Ishikawa (cell line): ENCODE results near the gene GNG7.

Source experiments
- CEBPB ChIP-seq: IDR thresholded peaks from 2 replicates; pipeline ENCODE4 v1.6.1; 2012
- CREB1 ChIP-seq: IDR thresholded peaks from 2 replicates; pipeline ENCODE4 v1.6.1; 2012; ENCODE audit warnings: low read depth
- EGR1 ChIP-seq: IDR thresholded peaks from 2 replicates; pipeline ENCODE4 v1.6.1; 2012
- EP300 ChIP-seq: IDR thresholded peaks from 2 replicates; pipeline ENCODE4 v1.6.1; 2012; ENCODE audit warnings: borderline replicate concordance
- FOXM1 ChIP-seq: IDR thresholded peaks from 2 replicates; pipeline ENCODE4 v1.6.1; 2012; ENCODE audit warnings: low read depth, borderline replicate concordance
- NFIC ChIP-seq: IDR thresholded peaks from 2 replicates; pipeline ENCODE4 v1.6.1; 2012
- RAD21 ChIP-seq: IDR thresholded peaks from 2 replicates; pipeline ENCODE4 v1.6.1; 2012; ENCODE audit warnings: low read depth
- REST ChIP-seq: IDR thresholded peaks from 2 replicates; pipeline ENCODE4 v1.6.1; 2012; ENCODE audit warnings: low read depth, mild to moderate bottlenecking
- TAF1 ChIP-seq: IDR thresholded peaks from 2 replicates; pipeline ENCODE4 v1.6.1; 2012; ENCODE audit warnings: low read depth, mild to moderate bottlenecking
- TCF12 ChIP-seq: IDR thresholded peaks from 2 replicates; pipeline ENCODE4 v1.6.1; 2012; ENCODE audit warnings: low read depth
- TEAD4 ChIP-seq: IDR thresholded peaks from 2 replicates; pipeline ENCODE4 v1.6.1; 2012
- USF1 ChIP-seq: IDR thresholded peaks from 2 replicates; pipeline ENCODE4 v1.6.1; 2012
- YY1 ChIP-seq: IDR thresholded peaks from 2 replicates; pipeline ENCODE4 v1.6.1; 2012; ENCODE audit warnings: low read depth
- ZBTB7A ChIP-seq: IDR thresholded peaks from 2 replicates; pipeline ENCODE4 v1.6.1; 2012; ENCODE audit warnings: low read depth
- TF ChIP-seq, protein P1 (sequence below): IDR thresholded peaks from 2 replicates; pipeline ENCODE4 v1.6.1; 2012

GNG7 gene

DNA sequence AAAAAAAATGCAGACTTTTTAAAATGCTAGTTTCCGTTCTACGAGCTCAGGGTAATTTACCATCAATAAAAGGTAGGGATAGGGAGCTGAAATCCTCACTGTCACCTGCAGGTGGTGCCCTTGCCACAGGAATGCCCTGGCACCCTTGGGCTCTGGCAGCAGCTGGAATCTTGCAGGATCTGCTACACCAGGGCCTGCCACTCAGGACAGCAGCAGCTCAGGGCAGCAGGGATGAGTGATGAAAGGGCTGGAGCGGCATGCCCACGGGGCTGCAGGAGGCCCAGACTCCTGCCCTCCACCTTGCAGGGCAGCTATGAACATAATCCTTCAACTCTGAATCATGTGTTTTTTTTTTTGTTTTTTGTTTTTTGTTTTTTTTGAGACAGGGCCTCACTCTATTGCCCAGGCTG is 54.0 kb downstream of the GNG7 start:
- no peak for TF ChIP-seq EGR1
- TF ChIP-seq, protein P1, sequence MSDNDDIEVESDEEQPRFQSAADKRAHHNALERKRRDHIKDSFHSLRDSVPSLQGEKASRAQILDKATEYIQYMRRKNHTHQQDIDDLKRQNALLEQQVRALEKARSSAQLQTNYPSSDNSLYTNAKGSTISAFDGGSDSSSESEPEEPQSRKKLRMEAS, result peak; percentile 43; the same call in 1 of the 2 replicates
- peak; percentile 59; the same call in 1 of the 2 replicates for TF ChIP-seq TCF12
- TF ChIP-seq TEAD4, result peak; percentile 54; the same call in 1 of the 2 replicates
- TF ChIP-seq RAD21, result peak; percentile 100
- no peak for TF ChIP-seq FOXM1
- no peak for TF ChIP-seq YY1
- no peak for TF ChIP-seq CREB1
- no peak for TF ChIP-seq EP300
- TF ChIP-seq REST, result no peak

- TF ChIP-seq RAD21 (no peak), TCF12 (no peak), EP300 (no peak), YY1 (no peak), ZBTB7A (no peak), USF1 (no peak), CREB1 (no peak), CEBPB (no peak), TAF1 (no peak), TEAD4 (no peak), NFIC (no peak), EGR1 (no peak), FOXM1 (no peak)
- TF ChIP-seq, protein P1, result no peak
These were observed 54.4 kb downstream of the GNG7 start for GRCh38 chr19:2648099-2648498.

GRCh38 chr19:2646866-2647535 is 55.5 kb downstream of the GNG7 start:
- TF ChIP-seq REST (no peak), TEAD4 (no peak)

DNA sequence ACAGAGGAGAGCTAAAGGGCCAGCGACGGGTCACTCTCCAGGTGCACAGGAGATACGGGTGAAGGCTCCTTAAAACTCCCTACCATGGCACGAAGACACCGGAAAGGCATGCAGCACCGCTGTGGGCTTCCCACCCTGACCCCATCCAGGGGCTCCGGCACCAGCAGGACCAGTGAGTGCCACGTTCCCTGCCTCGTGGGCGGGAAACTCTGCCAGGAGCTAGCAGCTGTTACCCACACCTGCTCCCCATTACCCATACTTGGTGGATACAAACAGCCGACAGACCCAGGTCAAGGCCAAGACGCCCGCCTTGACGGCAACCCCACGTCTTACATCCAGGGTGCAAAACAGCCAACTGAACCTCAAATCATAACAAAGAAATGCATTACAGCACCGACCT is 56.7 kb downstream of the GNG7 start:
- TF ChIP-seq TCF12 (no peak), CEBPB (no peak)

- TF ChIP-seq NFIC (no peak), ZBTB7A (no peak), TEAD4 (no peak), YY1 (no peak), CEBPB (no peak), REST (no peak), EGR1 (no peak), TAF1 (no peak), USF1 (no peak)
- TF ChIP-seq, protein P1, result no peak
These were observed 61.2 kb downstream of the GNG7 start for GRCh38 chr19:2641332-2641698.
